Endodermal cell (in vitro differentiated cells): Measurements from ENCODE around the gene PLA2G4F. TPM values are rescaled to one million over a fixed set of nuclear protein-coding genes. Genes with fewer than 3 reads are reported as not detected.

Experiments used
- DNase-seq: peaks from one replicate; pipeline ENCODE4 v3.0.0-alpha.2; 2017
- H3K27ac ChIP-seq: 2 replicates; pipeline ENCODE4 v1.5.1; 2013; ENCODE audit warnings: mild to moderate bottlenecking, low read depth, low read length, moderate library complexity
- H3K27me3 ChIP-seq: 2 replicates; pipeline ENCODE4 v1.6.1; 2013; ENCODE audit warnings: mild to moderate bottlenecking, low read length, moderate library complexity; ENCODE audit not compliant: insufficient read depth, control insufficient read depth, poor library complexity, severe bottlenecking
- H3K36me3 ChIP-seq: 2 replicates; pipeline ENCODE4 v1.7.0; 2013; ENCODE audit warnings: mild to moderate bottlenecking, low read length, moderate library complexity; ENCODE audit not compliant: control insufficient read depth, insufficient read depth
- H3K4me1 ChIP-seq: one replicate; pipeline ENCODE4 v1.7.0; 2013; ENCODE audit warnings: low read length; ENCODE audit not compliant: control insufficient read depth, insufficient read depth
- H3K4me3 ChIP-seq: 2 replicates; pipeline ENCODE4 v1.5.1; 2013; ENCODE audit warnings: mild to moderate bottlenecking, low read length, moderate library complexity
- H3K9ac ChIP-seq: 2 replicates; pipeline ENCODE4 v1.6.1; 2013; ENCODE audit warnings: mild to moderate bottlenecking, low read length, moderate library complexity; ENCODE audit not compliant: poor library complexity, severe bottlenecking; ENCODE audit errors: extremely low read depth
- H3K9me3 ChIP-seq: 2 replicates; pipeline ENCODE4 v1.6.1; 2013; ENCODE audit warnings: mild to moderate bottlenecking, low read length, moderate library complexity; ENCODE audit not compliant: control insufficient read depth
- H3K27ac Mint-ChIP-seq: 2 replicates; pipeline ENCODE4 v1.8.0; 2020; ENCODE audit warnings: mixed read lengths
- H3K27me3 Mint-ChIP-seq: 2 replicates; pipeline ENCODE4 v1.8.0; 2021; ENCODE audit warnings: mild to moderate bottlenecking, mixed read lengths; ENCODE audit not compliant: insufficient read depth
- H3K36me3 Mint-ChIP-seq: 2 replicates; pipeline ENCODE4 v1.8.0; 2020; ENCODE audit warnings: low read depth, mixed read lengths
- H3K4me1 Mint-ChIP-seq: 2 replicates; pipeline ENCODE4 v1.8.0; 2020; ENCODE audit warnings: mixed read lengths
- H3K4me3 Mint-ChIP-seq: 2 replicates; pipeline ENCODE4 v1.8.0; 2020; ENCODE audit warnings: mild to moderate bottlenecking, moderate library complexity, mixed read lengths
- H3K9me3 Mint-ChIP-seq: 2 replicates; pipeline ENCODE4 v1.8.0; 2020; ENCODE audit warnings: mild to moderate bottlenecking, mixed read lengths
- CTCF ChIP-seq: fragments of 200-600 bp; sonication (generic); conservative IDR thresholded peaks from 2 replicates; pipeline ENCODE4 v1.5.0; 2021; ENCODE audit warnings: antibody characterized with exemption, mild to moderate bottlenecking
- WGBS, 2 experiments: methylation state at CpG; one replicate each; pipeline versions ENCODE4 v1.1.5 to v1.1.7; 2013; ENCODE audit warnings: missing lambda C conversion rate in 2 of 2, mixed read lengths in 1 of 2; ENCODE audit not compliant: insufficient coverage in 1 of 2, insufficient read length in 1 of 2; 5-methylcytosine and 5-hydroxymethylcytosine counted together
- total RNA-seq, 2 donors: library from RNA; stranded (reverse); fragmentation: NEBNext Ultra II Directional in 1 of 2; extraction: Animal tissue kit (Norgen Biotek cat#: 25700) in 1 of 2; gene quantifications; 2 replicates in 1 of 2; 3 replicates in 1 of 2; pipeline ENCODE4 v1.2.1, GENCODE V29; 2021

The PLA2G4F gene
- total RNA-seq, 2 donors from 2014 or later, result 0.22 TPM; not detected in 1

- Histone ChIP-seq H3K27me3 (no peaks in the 10 kb centered on the region), H3K9me3 (no peaks in the 10 kb centered on the region), H3K4me1 (no peaks in the 10 kb centered on the region), H3K27ac (no peak overlapping the region), H3K4me3 (no peak overlapping the region), H3K36me3 (peaks cover 65% of the 10 kb centered on the region), H3K9ac (no peak overlapping the region)
- H3K27me3 Mint-ChIP-seq, result no peaks in the 10 kb centered on the region
- peaks cover 8% of the 10 kb centered on the region for H3K4me1 Mint-ChIP-seq
- H3K4me3 Mint-ChIP-seq, result no peak overlapping the region
- no peaks in the 10 kb centered on the region for H3K9me3 Mint-ChIP-seq
- DNase-seq, result no peak
- peaks cover 47% of the 10 kb centered on the region for H3K36me3 Mint-ChIP-seq
- WGBS, 2 experiments, result 80 to 89% methylated on average over 7 of the region's 7 CpGs
- TF ChIP-seq CTCF, result no peak
- no peak overlapping the region for H3K27ac Mint-ChIP-seq
Measured at GRCh38 chr15:42160136-42160535, 3.7 kb upstream of the PLA2G4F start.

GRCh38 chr15:42159381-42160015, 3.1 kb upstream of the PLA2G4F start:
- 91 to 95% methylated on average over 13 to 18 of the region's 18 CpGs for WGBS, 2 experiments

DNA sequence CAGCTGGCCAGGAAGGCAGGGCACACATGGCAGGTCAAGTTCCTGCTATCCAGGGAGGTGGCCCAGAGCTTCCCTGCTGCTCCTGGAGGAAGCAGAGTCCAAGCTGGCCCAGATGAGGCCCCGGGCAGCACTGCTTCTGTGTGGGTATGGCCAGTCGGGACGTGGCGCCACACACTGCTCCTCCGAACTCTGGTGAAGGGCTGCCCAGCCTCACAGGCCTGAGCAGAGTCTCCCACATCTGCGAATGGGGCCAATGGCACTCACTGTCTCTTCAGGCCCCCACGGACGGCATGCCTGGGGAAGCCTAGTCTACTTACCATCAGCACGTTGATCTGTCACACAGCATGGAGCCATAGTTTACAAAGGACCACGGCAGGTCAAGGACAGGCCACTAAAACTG, 2.5 kb upstream of the PLA2G4F start:
- TF ChIP-seq CTCF, result no peak
- H3K36me3 Mint-ChIP-seq, result peaks cover 36% of the 10 kb centered on the region
- no peaks in the 10 kb centered on the region for H3K27me3 Mint-ChIP-seq
- Histone ChIP-seq H3K4me3 (no peak overlapping the region), H3K36me3 (peaks cover 53% of the 10 kb centered on the region), H3K9me3 (no peaks in the 10 kb centered on the region), H3K9ac (no peak overlapping the region), H3K4me1 (no peaks in the 10 kb centered on the region), H3K27me3 (no peaks in the 10 kb centered on the region), H3K27ac (no peak overlapping the region)
- no peak overlapping the region for H3K27ac Mint-ChIP-seq
- no peak for DNase-seq
- peaks cover 8% of the 10 kb centered on the region for H3K4me1 Mint-ChIP-seq
- no peak overlapping the region for H3K4me3 Mint-ChIP-seq
- H3K9me3 Mint-ChIP-seq, result no peaks in the 10 kb centered on the region
- 86 to 96% methylated on average over 9 to 10 of the region's 10 CpGs for WGBS, 2 experiments

More at GRCh38 chr15:42159381-42160015, 3.1 kb upstream of the PLA2G4F start:
- H3K9me3 ChIP-seq, result no peaks in the 10 kb centered on the region
- Mint-ChIP-seq H3K4me3 (no peak overlapping the region), H3K36me3 (peaks cover 41% of the 10 kb centered on the region), H3K4me1 (peaks cover 8% of the 10 kb centered on the region), H3K9me3 (no peaks in the 10 kb centered on the region), H3K27me3 (no peaks in the 10 kb centered on the region), H3K27ac (no peak overlapping the region)
- H3K4me3 ChIP-seq, result no peak overlapping the region
- H3K36me3 ChIP-seq, result peaks cover 58% of the 10 kb centered on the region
- DNase-seq, result no peak
- no peak overlapping the region for H3K27ac ChIP-seq
- H3K9ac ChIP-seq, result no peak overlapping the region
- H3K27me3 ChIP-seq, result no peaks in the 10 kb centered on the region
- H3K4me1 ChIP-seq, result no peaks in the 10 kb centered on the region
- no peak for TF ChIP-seq CTCF
